Measurements from ENCODE around the gene MB21D2.

DNA sequence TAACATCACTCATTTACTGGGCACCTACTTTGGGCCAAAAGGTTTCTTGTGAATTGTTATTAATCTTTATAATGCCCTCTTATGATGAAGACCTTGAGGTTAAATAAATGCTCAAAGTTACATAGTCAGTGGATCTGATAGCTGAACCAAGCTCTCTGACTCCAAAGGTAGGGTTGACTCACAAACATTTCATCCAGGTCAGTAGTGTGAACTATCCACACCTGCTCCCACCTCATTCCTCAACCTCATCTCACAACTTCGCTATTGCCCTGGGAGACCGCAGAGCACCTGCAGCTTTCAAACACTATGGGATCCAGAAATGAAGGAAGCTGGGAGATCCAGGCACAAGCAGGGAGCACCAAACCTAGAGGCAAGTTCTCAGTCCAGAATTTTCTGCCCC, 96.5 kb downstream of the MB21D2 start:
- TF ChIP-seq GATA2 (IDR thresholded peaks at IDR 0.05; ENCODE audit: low read depth, low read length), result no peak
- no peak for TF ChIP-seq GATA3 (IDR thresholded peaks at IDR 0.05; ENCODE audit: low read depth, low read length)

Data from SH-SY5Y (cell line).